ENCODE measurements around the gene PIN4.
A peak's percentile ranks its signal among the peaks of the same experiment; 100 is the strongest.
"Not testable (repeated sequence)": the region's sequence is repeated elsewhere in the genome, so short reads cannot be mapped to it uniquely, and the experiment has no call there.

Gene PIN4

GRCh38 chrX:72181178-72182125, at the start of gene PIN4:
Gene PIN4, plus strand, starts transcription at chrX:72181757. Its CDS starts 29 bp downstream, at chrX:72181786.
- DNase-seq, result peak; percentile 74

- DNase-seq, result no peak
Measured at GRCh38 chrX:72132456-72132855, 49.1 kb upstream of the PIN4 start.

- DNase-seq, result no peak
Measured at GRCh38 chrX:72133851-72134546, 47.6 kb upstream of the PIN4 start.

- no peak for DNase-seq
Measured at GRCh38 chrX:72137846-72138495, 43.6 kb upstream of the PIN4 start.

- DNase-seq, result no peak
Measured at GRCh38 chrX:72139538-72139937, 42.0 kb upstream of the PIN4 start.

GRCh38 chrX:72141372-72142004, 40.1 kb upstream of the PIN4 start:
- no peak for DNase-seq

- no peak for DNase-seq
Measured at GRCh38 chrX:72142094-72142793, 39.3 kb upstream of the PIN4 start.

GRCh38 chrX:72142794-72143608, 38.6 kb upstream of the PIN4 start:
- no peak for DNase-seq

GRCh38 chrX:72143609-72143907, 38.0 kb upstream of the PIN4 start:
- DNase-seq, result no peak

GRCh38 chrX:72145181-72145580, 36.4 kb upstream of the PIN4 start:
- DNase-seq, result no peak

- no peak for DNase-seq
Measured at GRCh38 chrX:72146527-72146926, 35.0 kb upstream of the PIN4 start.

GRCh38 chrX:72158773-72159172, 22.8 kb upstream of the PIN4 start:
- no peak for DNase-seq

GRCh38 chrX:72159769-72160168, 21.8 kb upstream of the PIN4 start:
- DNase-seq, result no peak

GRCh38 chrX:72165551-72165950, 16.0 kb upstream of the PIN4 start:
- DNase-seq, result no peak

- DNase-seq, result peak; percentile 22
Measured at GRCh38 chrX:72169008-72169728, 12.4 kb upstream of the PIN4 start.

GRCh38 chrX:72176289-72176688, 5.3 kb upstream of the PIN4 start:
- DNase-seq, result not testable (repeated sequence)

GRCh38 chrX:72176981-72177380, 4.6 kb upstream of the PIN4 start:
- no peak for DNase-seq

- no peak for DNase-seq
Measured at GRCh38 chrX:72180539-72180938, 1.0 kb upstream of the PIN4 start.

- no peak for DNase-seq
Measured at GRCh38 chrX:72182924-72183323, 1.4 kb downstream of the PIN4 start.

GRCh38 chrX:72201836-72202536, 20.4 kb downstream of the PIN4 start:
- DNase-seq, result no peak
